Neural cell (in vitro differentiated cells): Measurements from ENCODE around the gene BRICD5. TPM values are rescaled to one million over a fixed set of nuclear protein-coding genes. Genes with fewer than 3 reads are reported as not detected.

Experiments
- H2AFZ ChIP-seq: fragments of 200-600, 300-800 bp; sonication (generic), shearing (Covaris generic); 2 replicates; pipeline ENCODE4 v1.6.0; 2014; ENCODE audit warnings: low read depth, mild to moderate bottlenecking, antibody characterized with exemption, low read length, moderate library complexity
- H3F3A ChIP-seq: fragments of 200-600 bp; shearing (Covaris generic); 2 replicates; pipeline ENCODE4 v1.6.1; 2016; ENCODE audit warnings: mild to moderate bottlenecking, moderate library complexity, mixed read lengths, antibody characterized with exemption, low read length; ENCODE audit not compliant: insufficient read depth, poor library complexity, severe bottlenecking
- H3K27ac ChIP-seq: fragments of 200-600, 300-800 bp; sonication (generic), shearing (Covaris generic); 2 replicates; pipeline ENCODE4 v1.5.1; 2014; ENCODE audit warnings: mild to moderate bottlenecking, low read length, moderate library complexity
- H3K27me3 ChIP-seq: fragments of 300-800, 200-600 bp; sonication (generic), shearing (Covaris generic); 2 replicates; pipeline ENCODE4 v1.6.0; 2014; ENCODE audit warnings: mild to moderate bottlenecking, low read depth, low read length, moderate library complexity; ENCODE audit not compliant: insufficient read depth
- H3K36me3 ChIP-seq: fragments of 300-800, 200-600 bp; sonication (generic), shearing (Covaris generic); 2 replicates; pipeline ENCODE4 v1.5.1; 2014; ENCODE audit warnings: mild to moderate bottlenecking, antibody characterized with exemption, low read length, moderate library complexity; ENCODE audit not compliant: insufficient read depth
- H3K4me2 ChIP-seq: fragments of 300-800, 200-600 bp; sonication (generic), shearing (Covaris generic); 2 replicates; pipeline ENCODE4 v1.6.0; 2014; ENCODE audit warnings: mild to moderate bottlenecking, low read length
- H3K4me3 ChIP-seq: fragments of 300-800, 200-600 bp; sonication (generic), shearing (Covaris generic); 2 replicates; pipeline ENCODE4 v1.5.1; 2014; ENCODE audit warnings: mild to moderate bottlenecking, low read length, moderate library complexity
- H3K79me2 ChIP-seq: fragments of 200-600 bp; shearing (Covaris generic); replicated peaks from 2 replicates; pipeline ENCODE4 v1.6.0; 2014; ENCODE audit warnings: mild to moderate bottlenecking, low read length, moderate library complexity; ENCODE audit not compliant: insufficient read depth
- H3K9ac ChIP-seq: fragments of 300-800, 200-600 bp; sonication (generic), shearing (Covaris generic); 2 replicates; pipeline ENCODE4 v1.6.1; 2016; ENCODE audit warnings: mild to moderate bottlenecking, low read length, mixed read lengths
- H3K9me2 ChIP-seq: fragments of 200-600 bp; shearing (Covaris generic); 2 replicates; pipeline ENCODE4 v1.6.1; 2016; ENCODE audit warnings: mild to moderate bottlenecking, low read length, mixed read lengths; ENCODE audit not compliant: insufficient read depth
- H3K9me3 ChIP-seq: fragments of 200-600, 300-800 bp; sonication (generic), shearing (Covaris generic); 2 replicates; pipeline ENCODE4 v1.6.1; 2016; ENCODE audit warnings: mild to moderate bottlenecking, mixed run types, low read length, moderate library complexity, mixed read lengths
- H4K20me1 ChIP-seq: fragments of 200-600 bp; shearing (Covaris generic); 2 replicates; pipeline ENCODE4 v1.6.1; 2016; ENCODE audit warnings: mild to moderate bottlenecking, mixed run types; ENCODE audit not compliant: insufficient read depth
- EP300 ChIP-seq: fragments of 450-650 bp; conservative IDR thresholded peaks from 2 replicates; pipeline ENCODE4 v1.6.1; 2014; ENCODE audit warnings: antibody characterized with exemption, mild to moderate bottlenecking, moderate library complexity; ENCODE audit not compliant: poor library complexity, severe bottlenecking
- EZH2 ChIP-seq: fragments of 200-600, 300-800 bp; shearing (Covaris generic), sonication (generic); IDR thresholded peaks from 2 replicates; pipeline ENCODE4 v1.6.1; 2014; ENCODE audit warnings: antibody characterized with exemption, low read length, borderline replicate concordance, mild to moderate bottlenecking; ENCODE audit not compliant: insufficient read depth, poor library complexity, severe bottlenecking
- MXI1 ChIP-seq: fragments of 450-650 bp; conservative IDR thresholded peaks from 2 replicates; pipeline ENCODE4 v1.6.1; 2014; ENCODE audit warnings: antibody characterized with exemption, mild to moderate bottlenecking; ENCODE audit not compliant: poor library complexity, severe bottlenecking
- POLR2AphosphoS5 ChIP-seq: IDR thresholded peaks from 2 replicates; pipeline ENCODE4 v1.6.1; 2012
- RAD21 ChIP-seq: fragments of 450-650 bp; conservative IDR thresholded peaks from 2 replicates; pipeline ENCODE4 v1.6.1; 2014; ENCODE audit warnings: antibody characterized with exemption, mild to moderate bottlenecking, moderate library complexity
- SMC3 ChIP-seq: fragments of 450-650 bp; conservative IDR thresholded peaks from 2 replicates; pipeline ENCODE4 v1.6.1; 2014; ENCODE audit warnings: antibody characterized with exemption, mild to moderate bottlenecking, moderate library complexity; ENCODE audit not compliant: poor library complexity
- TAF1 ChIP-seq: IDR thresholded peaks from 2 replicates; pipeline ENCODE4 v1.6.1; 2012; ENCODE audit warnings: low read depth
- polyA plus RNA-seq: library from polyadenylated mRNA; depleted of rRNA; stranded (reverse); fragments of >200 nt; gene quantifications from 2 replicates; pipeline ENCODE4 v1.2.3, GENCODE V29; 2014
- TF ChIP-seq, protein P1 (sequence below): IDR thresholded peaks from 2 replicates; pipeline ENCODE4 v1.6.1; 2012; ENCODE audit warnings: borderline replicate concordance
- TF ChIP-seq, protein P2 (sequence below): fragments of 450-650 bp; IDR thresholded peaks from 2 replicates; pipeline ENCODE4 v1.5.1; 2014; ENCODE audit warnings: antibody characterized with exemption, mild to moderate bottlenecking, moderate library complexity; ENCODE audit not compliant: poor library complexity, severe bottlenecking

The BRICD5 gene
- polyA plus RNA-seq, 1 donor from 2014 or later, result 39.2 TPM

DNA sequence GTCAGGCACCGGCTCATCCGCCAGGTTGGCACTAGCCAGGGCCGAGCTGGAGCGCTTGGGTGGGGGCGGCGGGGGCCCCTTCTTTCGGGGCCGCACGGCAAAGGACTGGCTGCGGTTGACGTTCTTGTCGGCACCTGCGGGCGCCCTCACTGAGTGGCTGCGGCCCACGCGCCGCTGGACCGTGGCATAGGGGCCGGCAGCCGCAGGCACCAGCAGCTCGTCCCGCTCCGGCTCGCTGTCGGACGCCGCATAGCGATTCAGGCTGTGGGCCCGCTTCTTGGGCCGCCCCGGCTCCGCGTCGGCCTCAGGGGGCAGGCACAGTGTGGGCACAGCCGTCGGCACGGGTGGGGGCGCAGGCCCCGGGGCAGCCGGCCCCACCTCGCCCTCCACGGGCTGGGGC is 30.2 kb downstream of the BRICD5 start:
- Histone ChIP-seq H3K9me3 (no peaks in the 10 kb centered on the region), H2AFZ (no peak overlapping the region), H3K4me2 (no peak overlapping the region), H4K20me1 (no peaks in the 10 kb centered on the region), H3K9me2 (no peaks in the 10 kb centered on the region), H3K79me2 (no peaks in the 10 kb centered on the region), H3F3A (no peaks in the 10 kb centered on the region), H3K36me3 (no peaks in the 10 kb centered on the region), H3K9ac (no peak overlapping the region), H3K27ac (no peak overlapping the region), H3K27me3 (no peaks in the 10 kb centered on the region), H3K4me3 (no peak overlapping the region)
- TF ChIP-seq, protein P1, sequence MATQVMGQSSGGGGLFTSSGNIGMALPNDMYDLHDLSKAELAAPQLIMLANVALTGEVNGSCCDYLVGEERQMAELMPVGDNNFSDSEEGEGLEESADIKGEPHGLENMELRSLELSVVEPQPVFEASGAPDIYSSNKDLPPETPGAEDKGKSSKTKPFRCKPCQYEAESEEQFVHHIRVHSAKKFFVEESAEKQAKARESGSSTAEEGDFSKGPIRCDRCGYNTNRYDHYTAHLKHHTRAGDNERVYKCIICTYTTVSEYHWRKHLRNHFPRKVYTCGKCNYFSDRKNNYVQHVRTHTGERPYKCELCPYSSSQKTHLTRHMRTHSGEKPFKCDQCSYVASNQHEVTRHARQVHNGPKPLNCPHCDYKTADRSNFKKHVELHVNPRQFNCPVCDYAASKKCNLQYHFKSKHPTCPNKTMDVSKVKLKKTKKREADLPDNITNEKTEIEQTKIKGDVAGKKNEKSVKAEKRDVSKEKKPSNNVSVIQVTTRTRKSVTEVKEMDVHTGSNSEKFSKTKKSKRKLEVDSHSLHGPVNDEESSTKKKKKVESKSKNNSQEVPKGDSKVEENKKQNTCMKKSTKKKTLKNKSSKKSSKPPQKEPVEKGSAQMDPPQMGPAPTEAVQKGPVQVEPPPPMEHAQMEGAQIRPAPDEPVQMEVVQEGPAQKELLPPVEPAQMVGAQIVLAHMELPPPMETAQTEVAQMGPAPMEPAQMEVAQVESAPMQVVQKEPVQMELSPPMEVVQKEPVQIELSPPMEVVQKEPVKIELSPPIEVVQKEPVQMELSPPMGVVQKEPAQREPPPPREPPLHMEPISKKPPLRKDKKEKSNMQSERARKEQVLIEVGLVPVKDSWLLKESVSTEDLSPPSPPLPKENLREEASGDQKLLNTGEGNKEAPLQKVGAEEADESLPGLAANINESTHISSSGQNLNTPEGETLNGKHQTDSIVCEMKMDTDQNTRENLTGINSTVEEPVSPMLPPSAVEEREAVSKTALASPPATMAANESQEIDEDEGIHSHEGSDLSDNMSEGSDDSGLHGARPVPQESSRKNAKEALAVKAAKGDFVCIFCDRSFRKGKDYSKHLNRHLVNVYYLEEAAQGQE, result no peak
- TF ChIP-seq EZH2 (no peak), POLR2AphosphoS5 (no peak), EP300 (no peak), RAD21 (no peak), TAF1 (no peak), MXI1 (no peak), SMC3 (no peak)
- TF ChIP-seq, protein P2, sequence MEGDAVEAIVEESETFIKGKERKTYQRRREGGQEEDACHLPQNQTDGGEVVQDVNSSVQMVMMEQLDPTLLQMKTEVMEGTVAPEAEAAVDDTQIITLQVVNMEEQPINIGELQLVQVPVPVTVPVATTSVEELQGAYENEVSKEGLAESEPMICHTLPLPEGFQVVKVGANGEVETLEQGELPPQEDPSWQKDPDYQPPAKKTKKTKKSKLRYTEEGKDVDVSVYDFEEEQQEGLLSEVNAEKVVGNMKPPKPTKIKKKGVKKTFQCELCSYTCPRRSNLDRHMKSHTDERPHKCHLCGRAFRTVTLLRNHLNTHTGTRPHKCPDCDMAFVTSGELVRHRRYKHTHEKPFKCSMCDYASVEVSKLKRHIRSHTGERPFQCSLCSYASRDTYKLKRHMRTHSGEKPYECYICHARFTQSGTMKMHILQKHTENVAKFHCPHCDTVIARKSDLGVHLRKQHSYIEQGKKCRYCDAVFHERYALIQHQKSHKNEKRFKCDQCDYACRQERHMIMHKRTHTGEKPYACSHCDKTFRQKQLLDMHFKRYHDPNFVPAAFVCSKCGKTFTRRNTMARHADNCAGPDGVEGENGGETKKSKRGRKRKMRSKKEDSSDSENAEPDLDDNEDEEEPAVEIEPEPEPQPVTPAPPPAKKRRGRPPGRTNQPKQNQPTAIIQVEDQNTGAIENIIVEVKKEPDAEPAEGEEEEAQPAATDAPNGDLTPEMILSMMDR, result no peak

DNA sequence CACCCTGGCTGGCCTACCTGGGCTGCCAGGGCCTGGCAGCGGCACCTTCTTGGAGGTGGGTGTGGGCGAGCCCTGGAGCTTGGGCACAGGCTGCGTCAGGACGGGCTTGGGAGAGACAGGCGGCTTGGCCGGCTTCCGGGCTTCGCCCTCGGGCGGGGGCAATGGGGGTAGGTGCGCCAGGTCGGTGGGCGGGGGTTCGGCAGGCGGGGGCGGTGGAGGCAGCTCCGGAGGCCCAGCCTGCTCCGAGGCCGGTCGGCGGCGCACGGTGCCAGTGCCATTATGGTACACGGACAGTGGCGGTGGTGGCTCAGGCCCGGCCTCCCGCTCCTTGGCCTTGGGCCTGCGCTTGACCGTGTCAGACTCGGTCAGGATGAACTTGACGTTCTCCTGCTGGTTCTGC is 31.1 kb downstream of the BRICD5 start:
- H2AFZ ChIP-seq, result no peak overlapping the region
- H3K4me3 ChIP-seq, result no peak overlapping the region
- no peaks in the 10 kb centered on the region for H3K9me3 ChIP-seq
- H3K27ac ChIP-seq, result no peak overlapping the region
- TF ChIP-seq EP300 (no peak), RAD21 (no peak), SMC3 (no peak), MXI1 (no peak), TAF1 (no peak), POLR2AphosphoS5 (no peak), EZH2 (no peak)
- TF ChIP-seq, protein P1, result no peak
- TF ChIP-seq, protein P2, result no peak
- no peaks in the 10 kb centered on the region for H3K79me2 ChIP-seq
- H3K27me3 ChIP-seq, result no peaks in the 10 kb centered on the region
- H3F3A ChIP-seq, result no peaks in the 10 kb centered on the region
- H3K9ac ChIP-seq, result no peak overlapping the region
- no peaks in the 10 kb centered on the region for H4K20me1 ChIP-seq
- no peaks in the 10 kb centered on the region for H3K36me3 ChIP-seq
- H3K9me2 ChIP-seq, result no peaks in the 10 kb centered on the region
- H3K4me2 ChIP-seq, result no peak overlapping the region
